ENCODE measurements around the gene SHD. TPM values are rescaled to one million over a fixed set of nuclear protein-coding genes. Genes with fewer than 3 reads are reported as not detected.
A peak's percentile ranks its signal among the peaks of the same experiment; 100 is the strongest.

SHD gene
- total RNA-seq, 1 donor from 2014 or later = 0.79 TPM

DNA sequence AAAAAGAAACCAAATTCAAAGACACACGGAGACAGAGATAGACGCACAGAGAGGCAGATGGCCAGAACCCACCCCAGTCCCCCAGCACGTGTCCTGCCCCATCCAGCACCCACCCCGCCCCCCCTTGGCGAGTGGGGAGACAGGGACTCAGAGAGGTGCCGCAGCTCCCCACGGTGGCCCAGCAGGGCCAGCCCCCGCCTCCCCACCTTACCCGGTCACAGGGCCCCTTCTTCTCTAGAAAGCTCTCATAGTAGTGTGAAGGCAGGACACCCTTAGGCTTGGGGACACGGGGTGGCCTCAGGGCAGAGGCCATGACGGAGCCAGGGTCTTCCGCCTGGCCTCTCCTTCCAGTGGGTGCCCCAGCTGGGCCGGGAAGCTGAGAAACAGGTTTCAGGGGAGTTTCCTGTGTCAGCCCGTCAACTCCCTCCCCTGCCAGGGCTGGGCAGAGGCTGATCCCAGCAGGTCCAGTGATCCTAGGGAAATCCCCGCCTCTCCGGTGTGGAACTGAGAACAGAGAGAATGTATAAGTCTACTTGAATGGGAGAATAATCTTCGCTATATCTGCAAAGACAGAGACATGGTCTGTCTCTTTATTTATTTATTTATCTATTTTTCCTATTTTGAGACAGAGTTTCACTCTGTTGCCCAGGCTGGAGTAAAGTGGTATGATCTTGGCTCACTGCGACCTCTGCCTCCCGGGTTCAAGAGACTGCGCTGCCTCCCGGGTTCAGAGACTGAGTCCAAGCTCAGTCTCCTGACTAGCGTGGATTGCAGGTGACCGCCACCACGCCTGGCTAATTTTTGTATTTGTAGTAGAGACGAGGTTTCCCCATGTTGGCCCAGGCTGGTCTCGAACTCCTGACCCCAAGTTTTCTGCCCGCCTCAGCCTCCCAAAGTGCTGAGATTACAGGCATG is 59.6 kb downstream of the SHD start, which contains the start of gene STAP2:
Gene STAP2 (minus strand): TSS at position 387 of the 915 bp plus-strand sequence. CDS start 74 bp downstream, at position 313.
- Histone ChIP-seq H3K4me2 (ENCODE audit: low read length) (peak within 1 kb of the TSS; percentile 87), H3K4me1 (ENCODE audit: insufficient read depth, low read length) (peaks cover 12% of the 10 kb centered on the region), H3K36me3 (ENCODE audit: insufficient read depth, low read length) (no peaks in the 10 kb centered on the region), H4K20me1 (ENCODE audit: insufficient read depth, low read length) (no peaks in the 10 kb centered on the region), H3K27me3 (ENCODE audit: insufficient read depth, low read length) (no peaks in the 10 kb centered on the region), H3K79me2 (ENCODE audit: insufficient read depth, low read length) (no peaks in the 10 kb centered on the region), H3K9ac (ENCODE audit: low read length) (peak within 1 kb of the TSS; percentile 67), H3K9me3 (ENCODE audit: insufficient read depth, low read depth, low read length) (no peaks in the 10 kb centered on the region), H3K27ac (ENCODE audit: low read depth, low read length) (no peak within 1 kb of the TSS), H3K4me3 (ENCODE audit: insufficient read depth, low read depth, low read length) (peak within 1 kb of the TSS; percentile 52), H2AFZ (ENCODE audit: low read depth, low read length) (peak within 1 kb of the TSS; percentile 81)
- DNase-seq (ENCODE audit: low read depth) (no peak), FAIRE-seq (no peak)
- TF ChIP-seq, protein P1, sequence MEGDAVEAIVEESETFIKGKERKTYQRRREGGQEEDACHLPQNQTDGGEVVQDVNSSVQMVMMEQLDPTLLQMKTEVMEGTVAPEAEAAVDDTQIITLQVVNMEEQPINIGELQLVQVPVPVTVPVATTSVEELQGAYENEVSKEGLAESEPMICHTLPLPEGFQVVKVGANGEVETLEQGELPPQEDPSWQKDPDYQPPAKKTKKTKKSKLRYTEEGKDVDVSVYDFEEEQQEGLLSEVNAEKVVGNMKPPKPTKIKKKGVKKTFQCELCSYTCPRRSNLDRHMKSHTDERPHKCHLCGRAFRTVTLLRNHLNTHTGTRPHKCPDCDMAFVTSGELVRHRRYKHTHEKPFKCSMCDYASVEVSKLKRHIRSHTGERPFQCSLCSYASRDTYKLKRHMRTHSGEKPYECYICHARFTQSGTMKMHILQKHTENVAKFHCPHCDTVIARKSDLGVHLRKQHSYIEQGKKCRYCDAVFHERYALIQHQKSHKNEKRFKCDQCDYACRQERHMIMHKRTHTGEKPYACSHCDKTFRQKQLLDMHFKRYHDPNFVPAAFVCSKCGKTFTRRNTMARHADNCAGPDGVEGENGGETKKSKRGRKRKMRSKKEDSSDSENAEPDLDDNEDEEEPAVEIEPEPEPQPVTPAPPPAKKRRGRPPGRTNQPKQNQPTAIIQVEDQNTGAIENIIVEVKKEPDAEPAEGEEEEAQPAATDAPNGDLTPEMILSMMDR (IDR thresholded peaks at IDR 0.05; ENCODE audit: insufficient read depth, low read depth, low read length) = no peak
- no peak for TF ChIP-seq EZH2 (IDR thresholded peaks at IDR 0.05; ENCODE audit: insufficient read depth, low read length)
- Mint-ChIP-seq H3K4me3 (ENCODE audit: unreplicated experiment) (no peak within 1 kb of the TSS), H3K9me3 (ENCODE audit: unreplicated experiment) (peaks cover 9% of the 10 kb centered on the region), H3K36me3 (ENCODE audit: low read depth, unreplicated experiment) (peaks cover 3% of the 10 kb centered on the region), H3K27me3 (ENCODE audit: low read depth, unreplicated experiment) (peaks cover 5% of the 10 kb centered on the region), H3K4me1 (ENCODE audit: low read depth, unreplicated experiment) (peaks cover 5% of the 10 kb centered on the region), H3K27ac (ENCODE audit: unreplicated experiment) (peak within 1 kb of the TSS; percentile 47)

Other genes with a start within 250 kb of the SHD start
- gene ZBTB7A, start 212.4 kb upstream of the SHD start, total RNA-seq = 24.3 and 26.9 TPM in 2 replicates
- 184 and 190 TPM in 2 replicates for gene MAP2K2, start 155.1 kb upstream of the SHD start, total RNA-seq
- not detected in 2 replicates for gene CREB3L3, start 125.6 kb upstream of the SHD start, total RNA-seq
- gene SIRT6, start 96.7 kb upstream of the SHD start, total RNA-seq = 26.0 and 29.2 TPM in 2 replicates
- gene ANKRD24, start 96.6 kb upstream of the SHD start, total RNA-seq = 0.73 and 1.4 TPM in 2 replicates
- 5.4 and 5.5 TPM in 2 replicates for gene EBI3, start 49.7 kb upstream of the SHD start, total RNA-seq
- gene YJU2, start 32.2 kb upstream of the SHD start, total RNA-seq = 12.5 and 14.0 TPM in 2 replicates
- not detected in 2 replicates for gene TMIGD2, start 23.1 kb downstream of the SHD start, total RNA-seq
- 15.0 and 15.1 TPM in 2 replicates for gene FSD1, start 25.3 kb downstream of the SHD start, total RNA-seq
- 1.8 and 5.3 TPM in 2 replicates for gene STAP2, start 59.6 kb downstream of the SHD start, total RNA-seq
- 10.3 and 14.7 TPM in 2 replicates for gene MPND, start 64.3 kb downstream of the SHD start, total RNA-seq
- 101 and 102 TPM in 2 replicates for gene SH3GL1, start 121.3 kb downstream of the SHD start, total RNA-seq
- gene CHAF1A, start 123.4 kb downstream of the SHD start, total RNA-seq = 7.2 and 8.5 TPM in 2 replicates
- 61.0 and 63.6 TPM in 2 replicates for gene UBXN6, start 178.5 kb downstream of the SHD start, total RNA-seq
- gene HDGFL2, start 193.0 kb downstream of the SHD start, total RNA-seq = 78.9 and 79.8 TPM in 2 replicates
- 0.05 TPM in 1 of 2 replicates, not detected in the other for gene PLIN4, start 239.2 kb downstream of the SHD start, total RNA-seq